WTC11 (cell line): Measurements from ENCODE around the gene HMGB1. TPM values are rescaled to one million over a fixed set of nuclear protein-coding genes. Genes with fewer than 3 reads are reported as not detected.

Experiments used
- ATAC-seq: fragments of 200-7000 bp; cut with Tn5 transposase; 2 replicates; pipeline ENCODE4 v1.10.0; 2021; ENCODE audit warnings: mild to moderate bottlenecking, moderate library complexity
- CTCF ChIA-PET: fragments of 300-600 bp; sonication (Branson Sonifier 250); formaldehyde crosslinking; loops from one replicate; lab custom pipeline; 2021; ENCODE audit warnings: antibody characterized with exemption; lab: Charles Lee
- POLR2A ChIA-PET: fragments of 350-600 bp; sonication (Branson Sonifier 250); formaldehyde crosslinking; loops from one replicate; lab custom pipeline; 2021; ENCODE audit warnings: antibody characterized with exemption; lab: Charles Lee
- DNase-seq: peaks from one replicate; pipeline ENCODE4 v3.0.0; 2021; ENCODE audit warnings: low spot score
- H3K27ac Mint-ChIP-seq: 2 replicates; pipeline ENCODE4 v1.8.0; 2021; ENCODE audit warnings: mixed read lengths
- H3K27me3 Mint-ChIP-seq: 2 replicates; pipeline ENCODE4 v1.8.0; 2021; ENCODE audit warnings: low read depth, mild to moderate bottlenecking, moderate library complexity, mixed read lengths
- H3K36me3 Mint-ChIP-seq: 2 replicates; pipeline ENCODE4 v1.8.0; 2021; ENCODE audit warnings: mixed read lengths
- H3K4me1 Mint-ChIP-seq: 2 replicates; pipeline ENCODE4 v1.8.0; 2022; ENCODE audit warnings: mixed read lengths
- H3K4me3 Mint-ChIP-seq: 2 replicates; pipeline ENCODE4 v1.8.0; 2021; ENCODE audit warnings: mild to moderate bottlenecking, moderate library complexity, mixed read lengths
- H3K9me3 Mint-ChIP-seq: 2 replicates; pipeline ENCODE4 v1.8.0; 2021; ENCODE audit warnings: mixed read lengths
- AR ChIP-seq: fragments of 250-450 bp; sonication (Bioruptor Pico); IDR thresholded peaks from 2 replicates; pipeline ENCODE4 v1.9.0; 2021; ENCODE audit warnings: mild to moderate bottlenecking
- ATF6 ChIP-seq: sonication (generic); formaldehyde crosslinking; IDR thresholded peaks from 2 replicates; pipeline ENCODE4 v1.8.1; 2023; ENCODE audit warnings: mild to moderate bottlenecking, missing genetic modification reagents
- EMX1 ChIP-seq: fragments of 250-450 bp; sonication (Bioruptor Pico); IDR thresholded peaks from 2 replicates; pipeline ENCODE4 v1.8.0; 2021; ENCODE audit warnings: mild to moderate bottlenecking
- ESRRA ChIP-seq: sonication (generic); formaldehyde crosslinking; IDR thresholded peaks from 2 replicates; pipeline ENCODE4 v1.8.1; 2022; ENCODE audit warnings: mild to moderate bottlenecking, missing genetic modification reagents, borderline replicate concordance
- FOXP1 ChIP-seq: sonication (generic); formaldehyde crosslinking; IDR thresholded peaks from 2 replicates; pipeline ENCODE4 v1.8.0; 2022; ENCODE audit warnings: missing genetic modification reagents, mild to moderate bottlenecking, moderate library complexity, borderline replicate concordance
- GABPB1 ChIP-seq: sonication (generic); formaldehyde crosslinking; IDR thresholded peaks from 2 replicates; pipeline ENCODE4 v1.8.1; 2023; ENCODE audit warnings: mild to moderate bottlenecking, missing genetic modification reagents
- GTF2I ChIP-seq: fragments of 250-450 bp; sonication (Bioruptor Pico); conservative IDR thresholded peaks from 2 replicates; pipeline ENCODE4 v1.4.0; 2021; ENCODE audit warnings: mild to moderate bottlenecking
- MXD4 ChIP-seq: fragments of 250-450 bp; sonication (Bioruptor Pico); IDR thresholded peaks from 2 replicates; pipeline ENCODE4 v1.8.0; 2021; ENCODE audit warnings: mild to moderate bottlenecking, moderate library complexity, borderline replicate concordance
- MYBL2 ChIP-seq: sonication (generic); formaldehyde crosslinking; IDR thresholded peaks from 2 replicates; pipeline ENCODE4 v1.8.1; 2023; ENCODE audit warnings: mild to moderate bottlenecking, moderate library complexity, missing genetic modification reagents
- NR1H2 ChIP-seq: sonication (generic); formaldehyde crosslinking; IDR thresholded peaks from 2 replicates; pipeline ENCODE4 v1.9.0; 2021; ENCODE audit warnings: mild to moderate bottlenecking, moderate library complexity, missing genetic modification reagents
- NR2C2 ChIP-seq: sonication (generic); formaldehyde crosslinking; IDR thresholded peaks from 2 replicates; pipeline ENCODE4 v1.8.0; 2022; ENCODE audit warnings: mild to moderate bottlenecking, missing genetic modification reagents
- PREB ChIP-seq: sonication (generic); formaldehyde crosslinking; IDR thresholded peaks from 2 replicates; pipeline ENCODE4 v1.8.1; 2022; ENCODE audit warnings: mild to moderate bottlenecking, missing genetic modification reagents, moderate library complexity, borderline replicate concordance
- RORB ChIP-seq: fragments of 250-450 bp; sonication (Bioruptor Pico); IDR thresholded peaks from 2 replicates; pipeline ENCODE4 v1.9.0; 2021; ENCODE audit warnings: mild to moderate bottlenecking
- SMAD3 ChIP-seq: sonication (generic); formaldehyde crosslinking; IDR thresholded peaks from 2 replicates; pipeline ENCODE4 v1.8.0; 2022; ENCODE audit warnings: missing genetic modification reagents, mild to moderate bottlenecking, borderline replicate concordance
- ZBTB21 ChIP-seq: sonication (generic); formaldehyde crosslinking; IDR thresholded peaks from 2 replicates; pipeline ENCODE4 v1.8.1; 2023; ENCODE audit warnings: mild to moderate bottlenecking, missing genetic modification reagents, borderline replicate concordance
- ZMAT4 ChIP-seq: fragments of 250-450 bp; sonication (Bioruptor Pico); IDR thresholded peaks from 2 replicates; pipeline ENCODE4 v1.9.0; 2021; ENCODE audit warnings: mild to moderate bottlenecking
- ZNF121 ChIP-seq: sonication (generic); formaldehyde crosslinking; IDR thresholded peaks from 2 replicates; pipeline ENCODE4 v1.8.0; 2023; ENCODE audit warnings: missing genetic modification reagents
- ZNF219 ChIP-seq: sonication (generic); formaldehyde crosslinking; IDR thresholded peaks from 2 replicates; pipeline ENCODE4 v1.8.0; 2023; ENCODE audit warnings: missing genetic modification reagents, mild to moderate bottlenecking, borderline replicate concordance
- ZNF281 ChIP-seq: sonication (generic); formaldehyde crosslinking; IDR thresholded peaks from 2 replicates; pipeline ENCODE4 v1.8.0; 2023; ENCODE audit warnings: mild to moderate bottlenecking, missing genetic modification reagents
- ZNF317 ChIP-seq: sonication (generic); formaldehyde crosslinking; IDR thresholded peaks from 2 replicates; pipeline ENCODE4 v1.8.1; 2023; ENCODE audit warnings: low read depth, mild to moderate bottlenecking, moderate library complexity, missing genetic modification reagents, borderline replicate concordance
- total RNA-seq: library from RNA; stranded (reverse); gene quantifications from 3 replicates; pipeline ENCODE4 v1.2.3, GENCODE V29; 2021
- TF ChIP-seq, protein P1 (sequence below): sonication (generic); formaldehyde crosslinking; IDR thresholded peaks from 2 replicates; pipeline ENCODE4 v1.8.1; 2022; ENCODE audit warnings: low read depth, mild to moderate bottlenecking, moderate library complexity, missing genetic modification reagents, borderline replicate concordance
- TF ChIP-seq, protein P2 (sequence below): fragments of 250-450 bp; sonication (Bioruptor Pico); IDR thresholded peaks from 2 replicates; pipeline ENCODE4 v1.8.0; 2021; ENCODE audit warnings: mild to moderate bottlenecking

Gene HMGB1
- total RNA-seq, 1 experiment from 2014 or later, result 640 TPM

DNA sequence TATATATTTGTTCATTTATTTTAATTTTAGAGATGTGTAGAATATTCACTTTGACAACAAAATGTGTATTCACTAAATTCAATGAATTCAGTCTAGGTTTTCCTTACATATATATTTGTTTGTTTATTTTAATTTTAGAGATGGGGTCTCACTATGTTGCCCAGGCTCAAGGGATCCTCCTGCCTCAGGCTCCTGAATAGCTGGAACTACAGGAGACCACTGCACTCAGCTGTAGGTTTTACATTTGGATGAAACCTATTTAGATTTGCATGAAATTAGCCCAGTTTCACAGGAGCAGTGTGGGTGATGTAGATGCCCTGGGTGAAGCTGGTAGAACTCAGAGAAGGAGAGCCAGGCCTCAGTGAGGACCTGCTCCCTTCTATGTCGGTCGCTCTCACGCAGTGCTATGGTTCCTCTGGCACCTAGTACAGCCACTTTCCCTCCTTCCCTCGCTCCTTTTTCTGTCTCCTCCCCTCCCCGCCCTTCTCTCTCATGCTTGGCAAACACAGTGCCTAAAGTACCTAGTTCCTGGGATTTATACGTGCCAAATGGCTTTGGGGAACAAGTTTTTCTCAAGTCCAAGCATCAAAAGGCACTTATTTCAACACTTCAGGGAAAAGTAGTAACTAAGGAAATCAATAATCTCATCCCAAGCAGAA is 14.7 kb upstream of the HMGB1 start:
- POLR2A ChIA-PET, result no interaction called here
- TF ChIP-seq SMAD3 (no peak), ZNF121 (CRISPR knock-in tag) (peak; percentile 83; the same call in 1 of the 2 replicates)
- no peaks in the 10 kb centered on the region for H3K9me3 Mint-ChIP-seq
- no peak overlapping the region for H3K27ac Mint-ChIP-seq
- ATAC-seq, result 0 out of 2 replicates have a peak, but pooled peaks have one; percentile 8
- no peak overlapping the region for H3K4me3 Mint-ChIP-seq
- no peaks in the 10 kb centered on the region for H3K27me3 Mint-ChIP-seq
- no peak for DNase-seq
- CTCF ChIA-PET, result no interaction called here
- peaks cover 41% of the 10 kb centered on the region for H3K4me1 Mint-ChIP-seq
- H3K36me3 Mint-ChIP-seq, result no peaks in the 10 kb centered on the region

DNA sequence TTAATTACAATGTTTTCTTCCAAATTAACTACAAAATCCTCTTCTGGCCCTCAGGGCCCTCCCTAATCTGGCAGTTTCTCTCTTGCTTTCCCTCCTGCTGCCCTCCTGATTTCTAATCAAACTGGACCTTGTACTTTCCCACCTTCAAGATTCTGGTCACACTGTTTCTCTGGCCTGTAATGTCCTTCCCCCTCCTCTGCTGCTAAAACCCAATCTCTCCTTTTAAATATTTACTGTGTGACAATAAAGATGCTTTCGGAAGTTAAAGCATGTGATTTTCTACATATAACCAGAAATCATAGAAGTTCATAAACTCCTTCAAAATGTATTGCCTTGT is 14.1 kb upstream of the HMGB1 start:
- ChIA-PET CTCF (interaction anchor here (0.6 to 1.2 kb wide), 2 partner anchors 14 to 72 kb away, joined by 3 read pairs; partner anchors contain the start of gene HMGB1), POLR2A (no interaction called here)
- DNase-seq (no peak), ATAC-seq (no peak)
- Mint-ChIP-seq H3K27ac (no peak overlapping the region), H3K4me3 (no peak overlapping the region), H3K27me3 (no peaks in the 10 kb centered on the region), H3K36me3 (no peaks in the 10 kb centered on the region), H3K4me1 (peaks cover 41% of the 10 kb centered on the region), H3K9me3 (no peaks in the 10 kb centered on the region)
- TF ChIP-seq ZNF219 (CRISPR knock-in tag) (no peak), MYBL2 (CRISPR knock-in tag) (no peak), NR2C2 (CRISPR knock-in tag) (no peak), PREB (CRISPR knock-in tag) (no peak), MXD4 (CRISPR knock-in tag) (no peak), ZNF281 (CRISPR knock-in tag) (no peak), FOXP1 (no peak), GTF2I (CRISPR knock-in tag) (no peak), ESRRA (CRISPR knock-in tag) (no peak), ZMAT4 (CRISPR knock-in tag) (no peak), ZBTB21 (no peak), ATF6 (CRISPR knock-in tag) (no peak), RORB (CRISPR knock-in tag) (no peak), NR1H2 (CRISPR knock-in tag) (no peak), EMX1 (CRISPR knock-in tag) (no peak), GABPB1 (CRISPR knock-in tag) (no peak), AR (no peak), ZNF317 (CRISPR knock-in tag) (no peak)
- TF ChIP-seq, protein P1, sequence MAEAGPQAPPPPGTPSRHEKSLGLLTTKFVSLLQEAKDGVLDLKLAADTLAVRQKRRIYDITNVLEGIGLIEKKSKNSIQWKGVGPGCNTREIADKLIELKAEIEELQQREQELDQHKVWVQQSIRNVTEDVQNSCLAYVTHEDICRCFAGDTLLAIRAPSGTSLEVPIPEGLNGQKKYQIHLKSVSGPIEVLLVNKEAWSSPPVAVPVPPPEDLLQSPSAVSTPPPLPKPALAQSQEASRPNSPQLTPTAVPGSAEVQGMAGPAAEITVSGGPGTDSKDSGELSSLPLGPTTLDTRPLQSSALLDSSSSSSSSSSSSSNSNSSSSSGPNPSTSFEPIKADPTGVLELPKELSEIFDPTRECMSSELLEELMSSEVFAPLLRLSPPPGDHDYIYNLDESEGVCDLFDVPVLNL, result no peak
- TF ChIP-seq, protein P2, sequence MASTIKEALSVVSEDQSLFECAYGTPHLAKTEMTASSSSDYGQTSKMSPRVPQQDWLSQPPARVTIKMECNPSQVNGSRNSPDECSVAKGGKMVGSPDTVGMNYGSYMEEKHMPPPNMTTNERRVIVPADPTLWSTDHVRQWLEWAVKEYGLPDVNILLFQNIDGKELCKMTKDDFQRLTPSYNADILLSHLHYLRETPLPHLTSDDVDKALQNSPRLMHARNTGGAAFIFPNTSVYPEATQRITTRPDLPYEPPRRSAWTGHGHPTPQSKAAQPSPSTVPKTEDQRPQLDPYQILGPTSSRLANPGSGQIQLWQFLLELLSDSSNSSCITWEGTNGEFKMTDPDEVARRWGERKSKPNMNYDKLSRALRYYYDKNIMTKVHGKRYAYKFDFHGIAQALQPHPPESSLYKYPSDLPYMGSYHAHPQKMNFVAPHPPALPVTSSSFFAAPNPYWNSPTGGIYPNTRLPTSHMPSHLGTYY (CRISPR knock-in tag), result no peak
